ENCODE results near the gene CHEK1. TPM values are rescaled to one million over a fixed set of nuclear protein-coding genes. Genes with fewer than 3 reads are reported as not detected.

Gene CHEK1
- total RNA-seq, 2 experiments from 2014 or later: 132 to 160 TPM

- Mint-ChIP-seq H3K27ac (peak overlapping the region; percentile 98), H3K4me3 (peak overlapping the region; percentile 88), H3K36me3 (ENCODE audit: low read depth) (peaks cover 54% of the 10 kb centered on the region), H3K27me3 (no peaks in the 10 kb centered on the region), H3K9me3 (ENCODE audit: low read depth) (no peaks in the 10 kb centered on the region), H3K4me1 (peaks cover 17% of the 10 kb centered on the region)
- ATAC-seq (peak; percentile 88), DNase-seq (peak; percentile 92)
- ChIA-PET CTCF (interaction anchor here (0.6 to 2.6 kb wide), 9 partner anchors 8 to 277 kb away, joined by 3 to 11 read pairs (median 3); partner anchors contain the start of genes EI24, HYLS1 and PUS3), POLR2A (interaction anchor here (0.7 to 3.4 kb wide), 7 partner anchors 8 to 729 kb away, joined by 3 to 18 read pairs (median 5); partner anchors contain the start of genes HYLS1, PUS3 and STT3A)
- intact Hi-C loops (cut with DNase I, micrococcal nuclease): loop anchor here (1.0 to 10.0 kb wide), 12 partner anchors 33 to 953 kb away; partner anchors contain the start of genes EI24 (in 2 of the 2), STT3A (in 2 of the 2), CCDC15 (in 1 of the 2) and CDON (in 1 of the 2)
These were observed 796 bp downstream of the CHEK1 start for GRCh38 chr11:125625630-125626287.

GRCh38 chr11:125626288-125626950, 1.5 kb downstream of the CHEK1 start:
- H3K4me3 Mint-ChIP-seq: peak overlapping the region; percentile 88
- H3K9me3 Mint-ChIP-seq (ENCODE audit: low read depth): no peaks in the 10 kb centered on the region
- intact Hi-C loops (cut with DNase I, micrococcal nuclease): loop anchor here (1.0 to 10.0 kb wide), 5 partner anchors 57 to 954 kb away; partner anchors contain the start of genes CCDC15 (in 1 of the 2), EI24 (in 1 of the 2), FOXRED1 (in 1 of the 2) and SIAE (in 1 of the 2)
- ChIA-PET POLR2A (interaction anchor here (0.7 to 3.4 kb wide), 3 partner anchors 33 to 277 kb away, joined by 5 to 18 read pairs (median 11); partner anchors contain the start of genes HYLS1, PUS3 and STT3A), CTCF (interaction anchor here (0.7 to 2.6 kb wide), 7 partner anchors 10 to 261 kb away, joined by 3 to 11 read pairs (median 3); partner anchors contain the start of genes EI24 and HYLS1)
- H3K4me1 Mint-ChIP-seq: peaks cover 17% of the 10 kb centered on the region
- H3K27ac Mint-ChIP-seq: peak overlapping the region; percentile 98
- H3K36me3 Mint-ChIP-seq (ENCODE audit: low read depth): peaks cover 53% of the 10 kb centered on the region
- no peaks in the 10 kb centered on the region for H3K27me3 Mint-ChIP-seq
- ATAC-seq: peak; percentile 42
- peak; percentile 58 for DNase-seq

- H3K27ac Mint-ChIP-seq: peak overlapping the region; percentile 58
- H3K36me3 Mint-ChIP-seq (ENCODE audit: low read depth): peaks cover 49% of the 10 kb centered on the region
- CTCF ChIA-PET: interaction anchor here (0.7 to 2.6 kb wide), 4 partner anchors 13 to 57 kb away, joined by 3 to 7 read pairs (median 3); no protein-coding TSS in a partner anchor
- intact Hi-C loops (cut with DNase I, micrococcal nuclease): loop anchor here (2.0 to 10.0 kb wide), 4 partner anchors 247 to 955 kb away; partner anchors contain the start of genes CCDC15 (in 1 of the 2), FOXRED1 (in 1 of the 2), SIAE (in 1 of the 2) and SPA17 (in 1 of the 2)
- ATAC-seq: no peak
- H3K27me3 Mint-ChIP-seq: no peaks in the 10 kb centered on the region
- peak overlapping the region; percentile 88 for H3K4me3 Mint-ChIP-seq
- H3K9me3 Mint-ChIP-seq (ENCODE audit: low read depth): no peaks in the 10 kb centered on the region
- DNase-seq: no peak
- H3K4me1 Mint-ChIP-seq: peaks cover 17% of the 10 kb centered on the region
- POLR2A ChIA-PET: interaction anchor here (3.4 kb wide), 1 partner anchor 34 kb away, joined by 18 read pairs; the partner anchor contains the start of gene STT3A
These were observed 2.4 kb downstream of the CHEK1 start for GRCh38 chr11:125627236-125627910.

- no peaks in the 10 kb centered on the region for H3K9me3 Mint-ChIP-seq (ENCODE audit: low read depth)
- no peak for DNase-seq
- ChIA-PET CTCF (no interaction called here), POLR2A (no interaction called here)
- H3K27me3 Mint-ChIP-seq: no peaks in the 10 kb centered on the region
- peaks cover 72% of the 10 kb centered on the region for H3K36me3 Mint-ChIP-seq (ENCODE audit: low read depth)
- H3K4me3 Mint-ChIP-seq: no peak overlapping the region
- H3K4me1 Mint-ChIP-seq: no peaks in the 10 kb centered on the region
- ATAC-seq: no peak
- H3K27ac Mint-ChIP-seq: no peak overlapping the region
- intact Hi-C loops (cut with DNase I, micrococcal nuclease): no loop called here
These were observed 12.9 kb downstream of the CHEK1 start for GRCh38 chr11:125637840-125638239.

- H3K9me3 Mint-ChIP-seq (ENCODE audit: low read depth): no peaks in the 10 kb centered on the region
- intact Hi-C loops (cut with DNase I, micrococcal nuclease): no loop called here
- ChIA-PET POLR2A (no interaction called here), CTCF (no interaction called here)
- no peak overlapping the region for H3K27ac Mint-ChIP-seq
- no peaks in the 10 kb centered on the region for H3K4me1 Mint-ChIP-seq
- DNase-seq: no peak
- H3K27me3 Mint-ChIP-seq: no peaks in the 10 kb centered on the region
- ATAC-seq: no peak
- H3K36me3 Mint-ChIP-seq (ENCODE audit: low read depth): peaks cover 70% of the 10 kb centered on the region
- H3K4me3 Mint-ChIP-seq: no peak overlapping the region
These were observed 13.4 kb downstream of the CHEK1 start for GRCh38 chr11:125638315-125638714.

- peaks cover 7% of the 10 kb centered on the region for H3K4me1 Mint-ChIP-seq
- H3K27me3 Mint-ChIP-seq: no peaks in the 10 kb centered on the region
- H3K27ac Mint-ChIP-seq: no peak overlapping the region
- ATAC-seq: no peak
- H3K4me3 Mint-ChIP-seq: no peak overlapping the region
- H3K36me3 Mint-ChIP-seq (ENCODE audit: low read depth): peaks cover 65% of the 10 kb centered on the region
- intact Hi-C loops (cut with DNase I, micrococcal nuclease): no loop called here
- no peaks in the 10 kb centered on the region for H3K9me3 Mint-ChIP-seq (ENCODE audit: low read depth)
- no peak for DNase-seq
- ChIA-PET POLR2A (no interaction called here), CTCF (no interaction called here)
These were observed 20.9 kb downstream of the CHEK1 start for GRCh38 chr11:125645871-125646270.

- Mint-ChIP-seq H3K4me1 (peaks cover 7% of the 10 kb centered on the region), H3K27ac (no peak overlapping the region), H3K27me3 (no peaks in the 10 kb centered on the region), H3K4me3 (no peak overlapping the region), H3K36me3 (ENCODE audit: low read depth) (peaks cover 61% of the 10 kb centered on the region), H3K9me3 (ENCODE audit: low read depth) (no peaks in the 10 kb centered on the region)
- intact Hi-C loops (cut with DNase I, micrococcal nuclease): no loop called here
- ATAC-seq: peak; percentile 57
- ChIA-PET CTCF (interaction anchor here (1.0 kb wide), 2 partner anchors 19 to 199 kb away, joined by 4 to 5 read pairs; no protein-coding TSS in a partner anchor), POLR2A (no interaction called here)
- DNase-seq: peak; percentile 6
These were observed 24.7 kb downstream of the CHEK1 start for GRCh38 chr11:125649465-125650166.

GRCh38 chr11:125662689-125663088, 37.7 kb downstream of the CHEK1 start:
- no peak overlapping the region for H3K27ac Mint-ChIP-seq
- intact Hi-C loops (cut with DNase I, micrococcal nuclease): no loop called here
- H3K9me3 Mint-ChIP-seq (ENCODE audit: low read depth): peaks cover 11% of the 10 kb centered on the region
- no peak overlapping the region for H3K4me3 Mint-ChIP-seq
- H3K36me3 Mint-ChIP-seq (ENCODE audit: low read depth): peaks cover 75% of the 10 kb centered on the region
- no peak for DNase-seq
- H3K4me1 Mint-ChIP-seq: peaks cover 13% of the 10 kb centered on the region
- peak; percentile 71 for ATAC-seq
- no peaks in the 10 kb centered on the region for H3K27me3 Mint-ChIP-seq
- CTCF ChIA-PET: no interaction called here
- POLR2A ChIA-PET: interaction anchor here (0.6 kb wide), 1 partner anchor 241 kb away, joined by 3 read pairs; the partner anchor contains the start of gene PUS3

GRCh38 chr11:125663910-125664309, 38.9 kb downstream of the CHEK1 start:
- intact Hi-C loops (cut with DNase I, micrococcal nuclease): no loop called here
- ATAC-seq: peak; percentile 39
- ChIA-PET POLR2A (no interaction called here), CTCF (no interaction called here)
- Mint-ChIP-seq H3K27me3 (no peaks in the 10 kb centered on the region), H3K27ac (no peak overlapping the region), H3K4me1 (peaks cover 13% of the 10 kb centered on the region), H3K4me3 (no peak overlapping the region), H3K36me3 (ENCODE audit: low read depth) (peaks cover 71% of the 10 kb centered on the region), H3K9me3 (ENCODE audit: low read depth) (peaks cover 11% of the 10 kb centered on the region)
- DNase-seq: no peak

- peaks cover 71% of the 10 kb centered on the region for H3K36me3 Mint-ChIP-seq (ENCODE audit: low read depth)
- no peak for DNase-seq
- CTCF ChIA-PET: interaction anchor here (0.6 kb wide), 1 partner anchor 11 kb away, joined by 3 read pairs; no protein-coding TSS in a partner anchor
- H3K4me3 Mint-ChIP-seq: no peak overlapping the region
- peaks cover 11% of the 10 kb centered on the region for H3K9me3 Mint-ChIP-seq (ENCODE audit: low read depth)
- H3K27ac Mint-ChIP-seq: no peak overlapping the region
- no peak for ATAC-seq
- POLR2A ChIA-PET: no interaction called here
- intact Hi-C loops (cut with DNase I, micrococcal nuclease): no loop called here
- peaks cover 13% of the 10 kb centered on the region for H3K4me1 Mint-ChIP-seq
- H3K27me3 Mint-ChIP-seq: no peaks in the 10 kb centered on the region
These were observed 42.2 kb downstream of the CHEK1 start for GRCh38 chr11:125667151-125667550.

Data from activated CD4-positive, alpha-beta T cell treated with anti-CD3 and anti-CD28 coated beads for 36 hours (primary cell).